Measurements from ENCODE around the gene TMEM38A. TPM values are rescaled to one million over a fixed set of nuclear protein-coding genes. Genes with fewer than 3 reads are reported as not detected.

TMEM38A gene
- total and polyA plus RNA-seq, 9 of the 15 experiments (the other 6 are each of a cell fraction or from before 2014, with no cell fraction given), result 0.35 to 2.1 (median 1.2) TPM

DNA sequence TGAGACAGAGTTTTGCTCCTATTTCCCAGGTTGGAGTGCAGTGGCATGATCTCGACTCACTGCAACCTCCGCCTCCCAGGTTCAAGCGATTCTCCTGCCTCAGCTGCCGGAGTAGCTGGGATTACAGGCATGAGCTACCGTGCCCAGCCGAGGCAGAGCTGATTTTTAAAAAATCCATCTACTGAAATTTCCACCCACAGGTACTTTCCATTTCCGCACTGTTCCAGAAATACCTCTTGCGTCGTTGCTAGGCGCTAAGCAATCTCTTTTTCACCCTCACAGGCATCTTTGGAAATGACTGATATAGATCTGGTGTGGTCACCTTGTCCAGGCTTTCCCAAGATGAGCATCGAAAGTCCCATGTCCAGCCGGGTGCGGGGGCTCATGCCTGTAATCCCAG is 9.4 kb downstream of the TMEM38A start:
- in situ Hi-C loops (cut with MboI), result no loop called here
- BruUV-seq (replicated peaks), result no TSS peak
- TF ChIP-seq ZNF316 (IDR thresholded peaks at IDR 0.05) (no peak), MAFF (IDR thresholded peaks at IDR 0.05; ENCODE audit: low read length) (no peak), DPF2 (IDR thresholded peaks at IDR 0.05) (no peak), PHF8 (IDR thresholded peaks at IDR 0.05; ENCODE audit: borderline replicate concordance, low read length) (no peak), HDAC1 (IDR thresholded peaks at IDR 0.05) (no peak)
- TF ChIP-seq, protein P1, sequence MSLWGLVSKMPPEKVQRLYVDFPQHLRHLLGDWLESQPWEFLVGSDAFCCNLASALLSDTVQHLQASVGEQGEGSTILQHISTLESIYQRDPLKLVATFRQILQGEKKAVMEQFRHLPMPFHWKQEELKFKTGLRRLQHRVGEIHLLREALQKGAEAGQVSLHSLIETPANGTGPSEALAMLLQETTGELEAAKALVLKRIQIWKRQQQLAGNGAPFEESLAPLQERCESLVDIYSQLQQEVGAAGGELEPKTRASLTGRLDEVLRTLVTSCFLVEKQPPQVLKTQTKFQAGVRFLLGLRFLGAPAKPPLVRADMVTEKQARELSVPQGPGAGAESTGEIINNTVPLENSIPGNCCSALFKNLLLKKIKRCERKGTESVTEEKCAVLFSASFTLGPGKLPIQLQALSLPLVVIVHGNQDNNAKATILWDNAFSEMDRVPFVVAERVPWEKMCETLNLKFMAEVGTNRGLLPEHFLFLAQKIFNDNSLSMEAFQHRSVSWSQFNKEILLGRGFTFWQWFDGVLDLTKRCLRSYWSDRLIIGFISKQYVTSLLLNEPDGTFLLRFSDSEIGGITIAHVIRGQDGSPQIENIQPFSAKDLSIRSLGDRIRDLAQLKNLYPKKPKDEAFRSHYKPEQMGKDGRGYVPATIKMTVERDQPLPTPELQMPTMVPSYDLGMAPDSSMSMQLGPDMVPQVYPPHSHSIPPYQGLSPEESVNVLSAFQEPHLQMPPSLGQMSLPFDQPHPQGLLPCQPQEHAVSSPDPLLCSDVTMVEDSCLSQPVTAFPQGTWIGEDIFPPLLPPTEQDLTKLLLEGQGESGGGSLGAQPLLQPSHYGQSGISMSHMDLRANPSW (CRISPR knock-in tag; IDR thresholded peaks at IDR 0.05), result no peak
- TF ChIP-seq, protein P2, sequence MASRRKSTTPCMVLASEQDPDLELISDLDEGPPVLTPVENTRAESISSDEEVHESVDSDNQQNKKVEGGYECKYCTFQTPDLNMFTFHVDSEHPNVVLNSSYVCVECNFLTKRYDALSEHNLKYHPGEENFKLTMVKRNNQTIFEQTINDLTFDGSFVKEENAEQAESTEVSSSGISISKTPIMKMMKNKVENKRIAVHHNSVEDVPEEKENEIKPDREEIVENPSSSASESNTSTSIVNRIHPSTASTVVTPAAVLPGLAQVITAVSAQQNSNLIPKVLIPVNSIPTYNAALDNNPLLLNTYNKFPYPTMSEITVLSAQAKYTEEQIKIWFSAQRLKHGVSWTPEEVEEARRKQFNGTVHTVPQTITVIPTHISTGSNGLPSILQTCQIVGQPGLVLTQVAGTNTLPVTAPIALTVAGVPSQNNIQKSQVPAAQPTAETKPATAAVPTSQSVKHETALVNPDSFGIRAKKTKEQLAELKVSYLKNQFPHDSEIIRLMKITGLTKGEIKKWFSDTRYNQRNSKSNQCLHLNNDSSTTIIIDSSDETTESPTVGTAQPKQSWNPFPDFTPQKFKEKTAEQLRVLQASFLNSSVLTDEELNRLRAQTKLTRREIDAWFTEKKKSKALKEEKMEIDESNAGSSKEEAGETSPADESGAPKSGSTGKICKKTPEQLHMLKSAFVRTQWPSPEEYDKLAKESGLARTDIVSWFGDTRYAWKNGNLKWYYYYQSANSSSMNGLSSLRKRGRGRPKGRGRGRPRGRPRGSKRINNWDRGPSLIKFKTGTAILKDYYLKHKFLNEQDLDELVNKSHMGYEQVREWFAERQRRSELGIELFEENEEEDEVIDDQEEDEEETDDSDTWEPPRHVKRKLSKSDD (conservative IDR thresholded peaks at IDR 0.05; ENCODE audit: low read length), result no peak
- TF ChIP-seq, protein P3, sequence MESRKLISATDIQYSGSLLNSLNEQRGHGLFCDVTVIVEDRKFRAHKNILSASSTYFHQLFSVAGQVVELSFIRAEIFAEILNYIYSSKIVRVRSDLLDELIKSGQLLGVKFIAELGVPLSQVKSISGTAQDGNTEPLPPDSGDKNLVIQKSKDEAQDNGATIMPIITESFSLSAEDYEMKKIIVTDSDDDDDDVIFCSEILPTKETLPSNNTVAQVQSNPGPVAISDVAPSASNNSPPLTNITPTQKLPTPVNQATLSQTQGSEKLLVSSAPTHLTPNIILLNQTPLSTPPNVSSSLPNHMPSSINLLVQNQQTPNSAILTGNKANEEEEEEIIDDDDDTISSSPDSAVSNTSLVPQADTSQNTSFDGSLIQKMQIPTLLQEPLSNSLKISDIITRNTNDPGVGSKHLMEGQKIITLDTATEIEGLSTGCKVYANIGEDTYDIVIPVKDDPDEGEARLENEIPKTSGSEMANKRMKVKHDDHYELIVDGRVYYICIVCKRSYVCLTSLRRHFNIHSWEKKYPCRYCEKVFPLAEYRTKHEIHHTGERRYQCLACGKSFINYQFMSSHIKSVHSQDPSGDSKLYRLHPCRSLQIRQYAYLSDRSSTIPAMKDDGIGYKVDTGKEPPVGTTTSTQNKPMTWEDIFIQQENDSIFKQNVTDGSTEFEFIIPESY (CRISPR knock-in tag; IDR thresholded peaks at IDR 0.05), result no peak
- TF ChIP-seq, protein P4, sequence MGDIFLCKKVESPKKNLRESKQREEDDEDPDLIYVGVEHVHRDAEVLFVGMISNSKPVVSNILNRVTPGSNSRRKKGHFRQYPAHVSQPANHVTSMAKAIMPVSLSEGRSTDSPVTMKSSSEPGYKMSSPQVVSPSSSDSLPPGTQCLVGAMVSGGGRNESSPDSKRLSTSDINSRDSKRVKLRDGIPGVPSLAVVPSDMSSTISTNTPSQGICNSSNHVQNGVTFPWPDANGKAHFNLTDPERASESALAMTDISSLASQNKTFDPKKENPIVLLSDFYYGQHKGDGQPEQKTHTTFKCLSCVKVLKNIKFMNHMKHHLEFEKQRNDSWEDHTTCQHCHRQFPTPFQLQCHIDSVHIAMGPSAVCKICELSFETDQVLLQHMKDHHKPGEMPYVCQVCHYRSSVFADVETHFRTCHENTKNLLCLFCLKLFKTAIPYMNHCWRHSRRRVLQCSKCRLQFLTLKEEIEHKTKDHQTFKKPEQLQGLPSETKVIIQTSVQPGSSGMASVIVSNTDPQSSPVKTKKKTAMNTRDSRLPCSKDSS (IDR thresholded peaks at IDR 0.05; ENCODE audit: low read depth, partially characterized antibody), result no peak
- TF ChIP-seq, protein P5, sequence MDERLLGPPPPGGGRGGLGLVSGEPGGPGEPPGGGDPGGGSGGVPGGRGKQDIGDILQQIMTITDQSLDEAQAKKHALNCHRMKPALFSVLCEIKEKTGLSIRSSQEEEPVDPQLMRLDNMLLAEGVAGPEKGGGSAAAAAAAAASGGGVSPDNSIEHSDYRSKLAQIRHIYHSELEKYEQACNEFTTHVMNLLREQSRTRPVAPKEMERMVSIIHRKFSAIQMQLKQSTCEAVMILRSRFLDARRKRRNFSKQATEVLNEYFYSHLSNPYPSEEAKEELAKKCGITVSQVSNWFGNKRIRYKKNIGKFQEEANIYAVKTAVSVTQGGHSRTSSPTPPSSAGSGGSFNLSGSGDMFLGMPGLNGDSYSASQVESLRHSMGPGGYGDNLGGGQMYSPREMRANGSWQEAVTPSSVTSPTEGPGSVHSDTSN (CRISPR knock-in tag; IDR thresholded peaks at IDR 0.05; ENCODE audit: low read depth), result no peak
- TF ChIP-seq, protein P5 (tag; conservative IDR thresholded peaks at IDR 0.05; ENCODE audit: low read depth), result no peak

More for the DNA sequence above, 9.4 kb downstream of the TMEM38A start:
- POLR2A ChIA-PET, result interaction anchor here (0.7 to 0.9 kb wide), 2 partner anchors 13 to 42 kb away, joined by 3 read pairs; partner anchors contain the start of gene MED26
- H3K4me3 ChIP-seq, result no peak overlapping the region
- H3K4me1 ChIP-seq (replicated peaks in 1 of 2; ENCODE audit: control insufficient read depth in 2 of 2, insufficient read depth in 2 of 2, low read length in 2 of 2), result no peaks in the 10 kb centered on the region
- no peak for ATAC-seq
- no peak overlapping the region for H2AFZ ChIP-seq (ENCODE audit: low read depth, low read length)
- no peaks in the 10 kb centered on the region for H3K27me3 ChIP-seq (ENCODE audit: control insufficient read depth in 2 of 2, insufficient read depth in 2 of 2, low read length in 2 of 2)
- no peak for FAIRE-seq
- no peak overlapping the region for H3K27ac ChIP-seq (ENCODE audit: extremely low read depth, low read depth, low read length)
- no peak overlapping the region for H3K4me2 ChIP-seq (ENCODE audit: insufficient read depth, low read length)
- 63% methylated on average over 11 of the region's 13 CpGs for WGBS (ENCODE audit: insufficient coverage, low coverage, missing lambda C conversion rate)
- CTCF ChIA-PET (ENCODE audit: low intra/inter-chr PET ratio), result no interaction called here
- intact Hi-C loops (cut with micrococcal nuclease), result no loop called here
- no peaks in the 10 kb centered on the region for H3K9me1 ChIP-seq (ENCODE audit: control insufficient read depth, insufficient read depth, low read length)
- H3K36me3 ChIP-seq (ENCODE audit: control insufficient read depth, insufficient read depth, low read length), result no peaks in the 10 kb centered on the region
- H4K20me1 ChIP-seq (replicated peaks; ENCODE audit: control insufficient read depth, insufficient read depth, low read length), result no peaks in the 10 kb centered on the region
- no peaks in the 10 kb centered on the region for H3K9me3 ChIP-seq (replicated peaks; ENCODE audit: control insufficient read depth, insufficient read depth, low read depth, low read length)
- no peak overlapping the region; a peak in 2 of 4 replicates for H3K9ac ChIP-seq (ENCODE audit: insufficient read depth in 1 of 2, low read depth in 2 of 2, low read length in 2 of 2)
- H3K79me2 ChIP-seq (ENCODE audit: control insufficient read depth, insufficient read depth, low read length), result no peaks in the 10 kb centered on the region
- DNase-seq (ENCODE audit: extremely low read depth in 1 of 4, low spot score in 3 of 4), result no peak
